Endodermal cell (in vitro differentiated cells): ENCODE measurements around the gene PRKAG2. TPM values are rescaled to one million over a fixed set of nuclear protein-coding genes. Genes with fewer than 3 reads are reported as not detected.

Source experiments
- DNase-seq: peaks from one replicate; pipeline ENCODE4 v3.0.0-alpha.2; 2017
- H3K27ac ChIP-seq: 2 replicates; pipeline ENCODE4 v1.5.1; 2013; ENCODE audit warnings: mild to moderate bottlenecking, low read depth, low read length, moderate library complexity
- H3K27me3 ChIP-seq: 2 replicates; pipeline ENCODE4 v1.6.1; 2013; ENCODE audit warnings: mild to moderate bottlenecking, low read length, moderate library complexity; ENCODE audit not compliant: insufficient read depth, control insufficient read depth, poor library complexity, severe bottlenecking
- H3K36me3 ChIP-seq: 2 replicates; pipeline ENCODE4 v1.7.0; 2013; ENCODE audit warnings: mild to moderate bottlenecking, low read length, moderate library complexity; ENCODE audit not compliant: control insufficient read depth, insufficient read depth
- H3K4me1 ChIP-seq: one replicate; pipeline ENCODE4 v1.7.0; 2013; ENCODE audit warnings: low read length; ENCODE audit not compliant: control insufficient read depth, insufficient read depth
- H3K4me3 ChIP-seq: 2 replicates; pipeline ENCODE4 v1.5.1; 2013; ENCODE audit warnings: mild to moderate bottlenecking, low read length, moderate library complexity
- H3K9ac ChIP-seq: 2 replicates; pipeline ENCODE4 v1.6.1; 2013; ENCODE audit warnings: mild to moderate bottlenecking, low read length, moderate library complexity; ENCODE audit not compliant: poor library complexity, severe bottlenecking; ENCODE audit errors: extremely low read depth
- H3K9me3 ChIP-seq: 2 replicates; pipeline ENCODE4 v1.6.1; 2013; ENCODE audit warnings: mild to moderate bottlenecking, low read length, moderate library complexity; ENCODE audit not compliant: control insufficient read depth
- H3K27ac Mint-ChIP-seq: 2 replicates; pipeline ENCODE4 v1.8.0; 2020; ENCODE audit warnings: mixed read lengths
- H3K27me3 Mint-ChIP-seq: 2 replicates; pipeline ENCODE4 v1.8.0; 2021; ENCODE audit warnings: mild to moderate bottlenecking, mixed read lengths; ENCODE audit not compliant: insufficient read depth
- H3K36me3 Mint-ChIP-seq: 2 replicates; pipeline ENCODE4 v1.8.0; 2020; ENCODE audit warnings: low read depth, mixed read lengths
- H3K4me1 Mint-ChIP-seq: 2 replicates; pipeline ENCODE4 v1.8.0; 2020; ENCODE audit warnings: mixed read lengths
- H3K4me3 Mint-ChIP-seq: 2 replicates; pipeline ENCODE4 v1.8.0; 2020; ENCODE audit warnings: mild to moderate bottlenecking, moderate library complexity, mixed read lengths
- H3K9me3 Mint-ChIP-seq: 2 replicates; pipeline ENCODE4 v1.8.0; 2020; ENCODE audit warnings: mild to moderate bottlenecking, mixed read lengths
- CTCF ChIP-seq: fragments of 200-600 bp; sonication (generic); conservative IDR thresholded peaks from 2 replicates; pipeline ENCODE4 v1.5.0; 2021; ENCODE audit warnings: antibody characterized with exemption, mild to moderate bottlenecking
- WGBS, 2 experiments: methylation state at CpG; one replicate each; pipeline versions ENCODE4 v1.1.5 to v1.1.7; 2013; ENCODE audit warnings: missing lambda C conversion rate in 2 of 2, mixed read lengths in 1 of 2; ENCODE audit not compliant: insufficient coverage in 1 of 2, insufficient read length in 1 of 2; 5-methylcytosine and 5-hydroxymethylcytosine counted together
- total RNA-seq, 2 donors: library from RNA; stranded (reverse); fragmentation: NEBNext Ultra II Directional in 1 of 2; extraction: Animal tissue kit (Norgen Biotek cat#: 25700) in 1 of 2; gene quantifications; 2 replicates in 1 of 2; 3 replicates in 1 of 2; pipeline ENCODE4 v1.2.1, GENCODE V29; 2021

The PRKAG2 gene
- total RNA-seq, 2 donors from 2014 or later, result 17.2 to 20.7 TPM

GRCh38 chr7:151792636-151793035, 84.3 kb downstream of the PRKAG2 start:
- Mint-ChIP-seq H3K4me3 (no peak overlapping the region), H3K9me3 (peaks cover 12% of the 10 kb centered on the region), H3K27ac (no peak overlapping the region), H3K27me3 (no peaks in the 10 kb centered on the region), H3K4me1 (peaks cover 10% of the 10 kb centered on the region), H3K36me3 (no peaks in the 10 kb centered on the region)
- Histone ChIP-seq H3K4me1 (peaks cover 9% of the 10 kb centered on the region), H3K9ac (no peak overlapping the region), H3K4me3 (no peak overlapping the region), H3K36me3 (no peaks in the 10 kb centered on the region), H3K27me3 (no peaks in the 10 kb centered on the region), H3K9me3 (no peaks in the 10 kb centered on the region), H3K27ac (peak overlapping the region; percentile 61)
- 76 to 83% methylated on average over 11 to 16 of the region's 16 CpGs for WGBS, 2 experiments
- DNase-seq, result no peak
- no peak for TF ChIP-seq CTCF

- Histone ChIP-seq H3K4me1 (peaks cover 9% of the 10 kb centered on the region), H3K36me3 (no peaks in the 10 kb centered on the region), H3K4me3 (no peak overlapping the region), H3K9ac (no peak overlapping the region), H3K9me3 (no peaks in the 10 kb centered on the region), H3K27ac (no peak overlapping the region), H3K27me3 (no peaks in the 10 kb centered on the region)
- DNase-seq, result no peak
- H3K9me3 Mint-ChIP-seq, result peaks cover 13% of the 10 kb centered on the region
- H3K36me3 Mint-ChIP-seq, result no peaks in the 10 kb centered on the region
- TF ChIP-seq CTCF, result no peak
- H3K27me3 Mint-ChIP-seq, result no peaks in the 10 kb centered on the region
- H3K27ac Mint-ChIP-seq, result no peak overlapping the region
- peaks cover 11% of the 10 kb centered on the region for H3K4me1 Mint-ChIP-seq
- 100% methylated on average over 2 of the region's 2 CpGs; no CpG with 5 or more reads in 1 of the 2 experiments for WGBS, 2 experiments
- no peak overlapping the region for H3K4me3 Mint-ChIP-seq
Observed at GRCh38 chr7:151792086-151792485, 84.8 kb downstream of the PRKAG2 start.

GRCh38 chr7:151790830-151791620, 85.9 kb downstream of the PRKAG2 start:
- 92 to 94% methylated on average over 11 to 19 of the region's 19 CpGs for WGBS, 2 experiments
- H3K27ac Mint-ChIP-seq, result no peak overlapping the region
- H3K9me3 Mint-ChIP-seq, result peaks cover 13% of the 10 kb centered on the region

More at GRCh38 chr7:151790830-151791620, 85.9 kb downstream of the PRKAG2 start:
- Mint-ChIP-seq H3K4me1 (peaks cover 11% of the 10 kb centered on the region), H3K4me3 (no peak overlapping the region), H3K27me3 (no peaks in the 10 kb centered on the region), H3K36me3 (no peaks in the 10 kb centered on the region)
- Histone ChIP-seq H3K27ac (no peak overlapping the region), H3K4me1 (peaks cover 9% of the 10 kb centered on the region), H3K9me3 (no peaks in the 10 kb centered on the region), H3K36me3 (no peaks in the 10 kb centered on the region), H3K27me3 (no peaks in the 10 kb centered on the region), H3K4me3 (no peak overlapping the region), H3K9ac (no peak overlapping the region)
- peak; percentile 64 for DNase-seq
- no peak for TF ChIP-seq CTCF
